Activated naive CD4-positive, alpha-beta T cell treated with anti-CD3 and anti-CD28 coated beads for 36 hours (primary cell): ENCODE results near the gene RBL2. TPM values are rescaled to one million over a fixed set of nuclear protein-coding genes. Genes with fewer than 3 reads are reported as not detected.
"Not testable (repeated sequence)": the region's sequence is repeated elsewhere in the genome, so short reads cannot be mapped to it uniquely, and the experiment has no call there.

Source experiments
- CTCF ChIA-PET: fragments of 350-600 bp; sonication (Branson Sonifier 250); formaldehyde crosslinking; loops from one replicate; lab custom pipeline; 2021; ENCODE audit warnings: antibody characterized with exemption; lab: Charles Lee
- DNase-seq: peaks from one replicate; pipeline ENCODE4 v3.0.0-alpha.2; 2020
- H3K27ac Mint-ChIP-seq: one replicate; pipeline ENCODE4 v1.8.0; 2021; ENCODE audit warnings: mild to moderate bottlenecking, mixed read lengths
- H3K27me3 Mint-ChIP-seq: one replicate; pipeline ENCODE4 v1.8.0; 2021; ENCODE audit warnings: low read depth, mixed read lengths
- H3K36me3 Mint-ChIP-seq: one replicate; pipeline ENCODE4 v1.8.0; 2021; ENCODE audit warnings: low read depth, mixed read lengths
- H3K4me1 Mint-ChIP-seq: one replicate; pipeline ENCODE4 v1.8.0; 2021; ENCODE audit warnings: low read depth, mixed read lengths
- H3K4me3 Mint-ChIP-seq: one replicate; pipeline ENCODE4 v1.8.0; 2021; ENCODE audit warnings: mild to moderate bottlenecking, moderate library complexity, mixed read lengths
- H3K9me3 Mint-ChIP-seq: one replicate; pipeline ENCODE4 v1.8.0; 2021; ENCODE audit warnings: mixed read lengths
- intact Hi-C: fragments of 100-400 bp; cut with micrococcal nuclease; formaldehyde crosslinking; loops from one replicate; pipeline ENCODE4 v1.15.1; 2023
- total RNA-seq, 2 experiments: library from RNA; stranded (reverse); gene quantifications; one replicate each; pipeline ENCODE4 v1.2.3, GENCODE V29; 2021

Gene RBL2
- total RNA-seq, 2 experiments from 2014 or later: 99.2 to 100 TPM

- peaks cover 1% of the 10 kb centered on the region for H3K36me3 Mint-ChIP-seq
- H3K27ac Mint-ChIP-seq: no peak overlapping the region
- CTCF ChIA-PET: interaction anchor here (0.6 to 1.6 kb wide), 13 partner anchors 8 to 402 kb away, joined by 3 to 5 read pairs (median 3); no protein-coding TSS in a partner anchor
- intact Hi-C loops: loop anchor here (1.0 to 10.0 kb wide), 6 partner anchors 37 to 1318 kb away; no protein-coding TSS in a partner anchor
- peaks cover 18% of the 10 kb centered on the region for H3K4me1 Mint-ChIP-seq
- DNase-seq: peak; percentile 55
- H3K4me3 Mint-ChIP-seq: peak overlapping the region; percentile 10
- no peaks in the 10 kb centered on the region for H3K9me3 Mint-ChIP-seq
- no peaks in the 10 kb centered on the region for H3K27me3 Mint-ChIP-seq
Observed at GRCh38 chr16:53509906-53510703, 75.8 kb downstream of the RBL2 start.

DNA sequence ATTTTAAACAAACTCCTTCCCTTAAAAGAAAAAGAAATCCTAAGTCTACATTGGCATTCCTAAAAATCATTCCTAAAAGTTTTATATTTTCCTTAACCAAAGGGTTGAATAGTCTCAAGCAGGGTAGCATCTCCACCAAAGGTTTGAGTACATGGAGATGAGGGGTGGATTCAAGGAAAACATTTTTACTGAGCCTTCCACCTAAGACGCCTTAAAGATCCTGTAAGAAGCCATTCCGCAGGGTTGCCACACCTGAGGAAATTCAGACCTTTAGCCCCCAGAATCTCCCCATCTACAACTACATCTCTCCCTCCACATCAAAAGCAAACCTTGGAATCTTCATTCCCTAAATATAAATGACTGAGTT lies 76.4 kb downstream of the RBL2 start:
- Mint-ChIP-seq H3K27ac (no peak overlapping the region), H3K4me1 (peaks cover 13% of the 10 kb centered on the region), H3K36me3 (peaks cover 1% of the 10 kb centered on the region), H3K27me3 (no peaks in the 10 kb centered on the region), H3K4me3 (no peak overlapping the region), H3K9me3 (no peaks in the 10 kb centered on the region)
- DNase-seq: no peak
- intact Hi-C loops: loop anchor here (1.0 to 5.0 kb wide), 5 partner anchors 37 to 1318 kb away; no protein-coding TSS in a partner anchor
- CTCF ChIA-PET: interaction anchor here (0.6 to 1.5 kb wide), 7 partner anchors 8 to 402 kb away, joined by 3 to 5 read pairs (median 3); no protein-coding TSS in a partner anchor

DNA sequence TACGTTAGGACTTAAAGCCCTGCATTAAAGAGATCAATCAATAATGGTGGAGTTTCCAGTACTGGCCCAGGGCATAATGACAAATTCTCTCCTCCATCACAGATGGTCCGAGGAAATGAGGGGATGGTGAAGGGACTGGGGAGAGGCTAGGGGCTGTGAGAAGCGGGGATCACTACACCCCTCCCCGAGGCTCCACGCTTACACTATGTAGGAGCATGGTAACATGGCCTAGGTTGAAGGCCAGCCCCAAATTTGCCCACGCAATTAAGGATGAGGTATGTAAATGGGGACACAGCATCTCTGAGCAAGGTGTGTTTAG lies 76.8 kb downstream of the RBL2 start:
- no peak overlapping the region for H3K4me3 Mint-ChIP-seq

GRCh38 chr16:53511403-53512280 lies 77.4 kb downstream of the RBL2 start:
- no peak for DNase-seq
- intact Hi-C loops: loop anchor here (2.0 to 5.0 kb wide), 3 partner anchors 36 to 1319 kb away; no protein-coding TSS in a partner anchor
- Mint-ChIP-seq H3K9me3 (no peaks in the 10 kb centered on the region), H3K27me3 (no peaks in the 10 kb centered on the region), H3K36me3 (peaks cover 1% of the 10 kb centered on the region), H3K4me3 (no peak overlapping the region), H3K27ac (no peak overlapping the region), H3K4me1 (peaks cover 12% of the 10 kb centered on the region)
- CTCF ChIA-PET: interaction anchor here (0.6 to 1.0 kb wide), 5 partner anchors 33 to 244 kb away, joined by 3 read pairs; no protein-coding TSS in a partner anchor

More for the DNA sequence above, 76.8 kb downstream of the RBL2 start:
- H3K27me3 Mint-ChIP-seq: no peaks in the 10 kb centered on the region
- H3K4me1 Mint-ChIP-seq: peaks cover 16% of the 10 kb centered on the region
- intact Hi-C loops: loop anchor here (2.0 to 5.0 kb wide), 3 partner anchors 36 to 1319 kb away; no protein-coding TSS in a partner anchor
- CTCF ChIA-PET: interaction anchor here (0.6 to 1.0 kb wide), 3 partner anchors 37 to 243 kb away, joined by 3 read pairs; no protein-coding TSS in a partner anchor
- no peak for DNase-seq
- peaks cover 1% of the 10 kb centered on the region for H3K36me3 Mint-ChIP-seq
- H3K9me3 Mint-ChIP-seq: no peaks in the 10 kb centered on the region
- H3K27ac Mint-ChIP-seq: no peak overlapping the region

- not testable (repeated sequence) for H3K27ac Mint-ChIP-seq, H3K9me3 Mint-ChIP-seq, H3K36me3 Mint-ChIP-seq, H3K27me3 Mint-ChIP-seq, DNase-seq, H3K4me3 Mint-ChIP-seq
- peaks cover 16% of the 10 kb centered on the region for H3K4me1 Mint-ChIP-seq
- intact Hi-C loops: loop anchor here (5.0 kb wide), 2 partner anchors 35 to 1320 kb away; no protein-coding TSS in a partner anchor
- CTCF ChIA-PET: interaction anchor here (1.0 to 1.2 kb wide), 5 partner anchors 32 to 216 kb away, joined by 3 read pairs; partner anchors contain the start of gene RBL2
Observed at GRCh38 chr16:53512795-53513194, 78.5 kb downstream of the RBL2 start.

GRCh38 chr16:53515259-53515658 lies 81.0 kb downstream of the RBL2 start:
- Mint-ChIP-seq H3K9me3 (no peaks in the 10 kb centered on the region), H3K27ac (no peak overlapping the region), H3K4me3 (no peak overlapping the region), H3K36me3 (peaks cover 1% of the 10 kb centered on the region), H3K27me3 (no peaks in the 10 kb centered on the region), H3K4me1 (peaks cover 38% of the 10 kb centered on the region)
- CTCF ChIA-PET: interaction anchor here (1.4 kb wide), 1 partner anchor 412 kb away, joined by 3 read pairs; no protein-coding TSS in a partner anchor
- intact Hi-C loops: no loop called here
- DNase-seq: no peak

DNA sequence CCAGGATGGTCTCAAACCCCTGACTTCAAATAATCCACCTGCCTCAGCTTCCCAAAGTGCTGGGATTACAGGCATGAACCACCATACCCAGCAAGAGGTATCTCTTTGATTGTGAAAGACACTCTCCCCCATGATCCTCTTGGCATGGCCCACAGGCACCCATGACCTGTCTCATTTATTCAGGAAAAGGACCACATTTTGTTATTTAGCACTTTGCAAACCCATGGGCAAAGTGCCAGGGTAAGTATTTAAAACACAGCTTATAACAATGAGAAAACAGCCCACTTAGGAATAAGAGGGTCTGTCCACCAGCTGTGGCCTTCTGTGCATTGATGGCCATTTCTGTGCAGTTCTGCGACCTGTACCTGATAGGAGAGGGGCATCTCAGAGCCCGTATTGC lies 81.5 kb downstream of the RBL2 start:
- Mint-ChIP-seq H3K27ac (no peak overlapping the region), H3K4me3 (no peak overlapping the region), H3K27me3 (no peaks in the 10 kb centered on the region), H3K9me3 (no peaks in the 10 kb centered on the region), H3K4me1 (peaks cover 38% of the 10 kb centered on the region), H3K36me3 (peaks cover 1% of the 10 kb centered on the region)
- DNase-seq: no peak
- CTCF ChIA-PET: interaction anchor here (1.4 kb wide), 1 partner anchor 413 kb away, joined by 3 read pairs; no protein-coding TSS in a partner anchor
- intact Hi-C loops: no loop called here

DNA sequence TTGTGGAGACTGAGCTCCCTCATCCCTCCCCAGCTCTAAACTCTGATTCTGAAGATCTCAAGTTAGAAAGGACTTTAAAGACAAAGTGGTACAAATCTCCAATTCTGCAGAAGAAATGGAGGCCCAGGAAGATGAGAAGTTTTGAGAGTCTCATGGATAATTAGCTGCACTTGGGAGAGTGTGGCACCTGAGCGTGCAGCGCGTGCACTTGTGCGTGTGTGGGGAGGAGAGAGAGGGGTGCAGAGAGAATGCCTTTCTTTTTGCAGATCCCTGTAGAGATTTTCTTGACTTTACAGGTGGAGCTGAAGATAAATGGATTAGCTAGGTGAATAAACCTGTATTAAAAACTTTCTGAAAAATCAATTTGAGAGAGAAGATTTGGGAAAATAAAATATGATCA lies 83.6 kb downstream of the RBL2 start:
- no peak for DNase-seq
- CTCF ChIA-PET: interaction anchor here (1.0 to 1.5 kb wide), 2 partner anchors 8 to 15 kb away, joined by 3 to 4 read pairs; no protein-coding TSS in a partner anchor

GRCh38 chr16:53518550-53519416 lies 84.5 kb downstream of the RBL2 start:
- peak; percentile 92 for DNase-seq
- CTCF ChIA-PET: interaction anchor here (0.6 to 1.6 kb wide), 7 partner anchors 9 to 156 kb away, joined by 3 to 6 read pairs (median 4); no protein-coding TSS in a partner anchor
- Mint-ChIP-seq H3K4me3 (peak overlapping the region; percentile 64), H3K36me3 (peaks cover 1% of the 10 kb centered on the region), H3K4me1 (peaks cover 36% of the 10 kb centered on the region), H3K9me3 (no peaks in the 10 kb centered on the region), H3K27ac (peak overlapping the region; percentile 90), H3K27me3 (no peaks in the 10 kb centered on the region)
- intact Hi-C loops: loop anchor here (1.0 kb wide), 2 partner anchors 15 to 17 kb away; partner anchors contain the start of gene AKTIP

More for the DNA sequence above, 83.6 kb downstream of the RBL2 start:
- H3K36me3 Mint-ChIP-seq: peaks cover 1% of the 10 kb centered on the region
- H3K4me3 Mint-ChIP-seq: peak overlapping the region; percentile 64
- no peaks in the 10 kb centered on the region for H3K27me3 Mint-ChIP-seq
- no peaks in the 10 kb centered on the region for H3K9me3 Mint-ChIP-seq
- peak overlapping the region; percentile 2 for H3K27ac Mint-ChIP-seq
- intact Hi-C loops: loop anchor here (1.0 kb wide), 2 partner anchors 15 to 17 kb away; partner anchors contain the start of gene AKTIP
- peaks cover 36% of the 10 kb centered on the region for H3K4me1 Mint-ChIP-seq

- H3K4me3 Mint-ChIP-seq: peak overlapping the region; percentile 64
- intact Hi-C loops: no loop called here
- peaks cover 36% of the 10 kb centered on the region for H3K4me1 Mint-ChIP-seq
- H3K36me3 Mint-ChIP-seq: peaks cover 1% of the 10 kb centered on the region
- no peaks in the 10 kb centered on the region for H3K9me3 Mint-ChIP-seq
- CTCF ChIA-PET: interaction anchor here (0.6 to 1.6 kb wide), 6 partner anchors 13 to 156 kb away, joined by 3 to 6 read pairs (median 4); no protein-coding TSS in a partner anchor
- no peaks in the 10 kb centered on the region for H3K27me3 Mint-ChIP-seq
- peak overlapping the region; percentile 90 for H3K27ac Mint-ChIP-seq
- no peak for DNase-seq
Observed at GRCh38 chr16:53519417-53520091, 85.3 kb downstream of the RBL2 start.
